HG02852 (cell line): ENCODE data around the gene SMTN.
"Not testable (repeated sequence)": the region's sequence is repeated elsewhere in the genome, so short reads cannot be mapped to it uniquely, and the experiment has no call there.

ENCODE experiments used
- ATAC-seq: cut with Tn5 transposase; IDR thresholded peaks from one replicate; pipeline ENCODE4 v1.9.1; 2021; ENCODE audit warnings: mild to moderate bottlenecking, moderate library complexity; ENCODE audit not compliant: unreplicated experiment

Gene SMTN

DNA sequence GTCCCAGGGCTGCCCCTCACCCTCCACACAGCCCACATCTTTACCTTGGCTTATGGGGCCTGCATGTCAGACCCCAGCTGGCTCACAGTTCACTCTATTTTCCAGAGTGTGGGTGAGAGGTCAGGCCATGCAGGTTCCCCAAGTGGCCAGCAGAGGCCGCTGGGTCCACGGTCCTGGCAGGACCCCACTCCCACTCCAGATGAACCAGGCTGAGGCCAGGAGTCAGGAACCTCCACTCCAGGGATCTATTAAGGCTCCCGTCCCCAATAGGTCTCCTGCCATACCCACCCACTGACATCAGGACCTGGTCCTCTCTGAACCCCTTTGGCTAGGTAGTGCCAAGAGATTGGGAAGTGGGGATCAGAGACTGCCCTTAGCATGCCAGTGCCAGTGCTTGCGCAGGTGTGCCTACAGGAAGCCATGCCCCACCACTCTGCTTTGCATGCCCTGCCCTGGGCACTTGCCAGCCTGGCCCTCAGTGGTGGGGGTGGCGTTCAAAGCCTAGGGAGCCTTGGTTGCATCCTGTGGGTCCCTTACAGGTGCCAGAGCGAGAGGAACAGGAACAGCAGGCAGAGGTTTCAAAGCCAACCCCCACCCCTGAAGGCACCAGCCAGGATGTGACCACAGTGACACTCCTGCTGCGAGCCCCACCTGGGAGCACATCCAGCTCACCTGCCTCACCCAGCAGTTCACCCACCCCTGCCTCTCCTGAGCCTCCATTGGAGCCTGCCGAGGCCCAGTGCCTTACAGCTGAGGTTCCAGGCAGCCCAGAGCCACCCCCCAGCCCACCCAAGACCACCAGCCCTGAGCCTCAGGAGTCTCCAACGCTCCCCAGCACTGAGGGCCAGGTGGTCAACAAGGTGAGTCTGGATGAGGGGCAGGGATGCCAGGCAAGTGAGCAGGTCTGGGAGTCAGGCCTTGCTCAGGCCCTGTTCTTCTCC is 8.3 kb downstream of the SMTN start:
- ATAC-seq = no peak

DNA sequence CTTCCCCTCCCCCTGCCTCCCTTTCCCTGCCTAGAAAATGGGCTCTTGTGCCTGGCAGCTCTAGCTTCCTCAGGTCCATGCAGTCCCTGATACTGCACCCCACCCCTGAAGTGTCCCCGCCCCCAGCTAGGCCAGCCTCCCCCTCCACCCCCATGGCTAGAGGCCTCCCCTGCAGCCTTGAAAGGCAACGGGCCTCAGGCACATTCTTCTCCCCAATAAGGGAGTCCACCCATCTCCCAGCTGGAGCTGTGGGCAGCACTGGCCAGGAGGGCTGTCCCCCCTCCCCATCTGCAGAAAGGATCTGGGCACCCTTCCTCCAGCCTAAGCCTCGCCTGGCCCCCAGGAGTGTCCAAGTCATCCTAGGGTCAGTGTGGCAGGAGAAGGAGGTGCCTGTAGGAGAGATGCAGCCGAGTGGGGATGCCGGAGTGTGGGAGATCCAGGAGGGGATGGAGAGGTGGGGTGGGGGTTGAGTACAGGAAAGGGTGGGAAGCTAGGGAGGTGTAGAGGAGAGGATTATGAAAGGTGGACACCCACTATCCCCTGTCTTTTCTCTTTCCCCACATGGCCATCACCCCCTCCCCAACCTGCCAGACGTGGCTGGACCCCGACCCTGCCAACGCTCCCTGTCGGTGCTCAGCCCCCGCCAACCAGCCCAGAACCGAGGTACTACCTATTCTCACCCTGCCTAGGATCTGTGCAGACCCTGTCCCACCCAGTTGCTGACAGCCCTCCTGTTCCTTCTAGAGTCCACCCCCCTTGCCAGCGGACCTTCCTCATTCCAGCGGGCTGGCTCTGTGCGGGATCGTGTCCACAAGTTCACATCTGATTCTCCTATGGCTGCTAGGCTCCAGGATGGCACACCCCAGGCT is 9.3 kb downstream of the SMTN start:
- no peak for ATAC-seq

- no peak for ATAC-seq
These were observed 10.2 kb downstream of the SMTN start for GRCh38 chr22:31091106-31091975.

DNA sequence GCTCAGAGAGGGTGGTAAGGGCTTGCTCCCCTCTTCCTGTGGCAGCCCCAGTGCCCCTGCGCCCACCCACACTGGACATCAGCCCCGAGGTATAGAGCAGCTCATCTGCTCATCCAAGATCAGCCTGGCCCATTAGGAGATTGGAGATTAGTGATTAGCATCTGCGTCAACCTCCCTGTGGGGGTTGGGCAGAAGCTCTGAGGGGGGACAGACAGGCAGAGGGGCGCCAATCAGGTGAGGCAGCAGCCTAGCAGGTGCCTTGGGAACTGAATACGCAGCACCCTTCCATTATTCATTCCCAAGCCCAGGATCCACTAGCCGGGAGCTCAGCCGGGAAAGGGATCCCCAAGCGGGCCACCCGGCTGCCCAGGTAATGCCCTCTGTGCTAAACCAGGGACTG is 11.0 kb downstream of the SMTN start:
- ATAC-seq = no peak

- ATAC-seq = no peak
These were observed 12.2 kb downstream of the SMTN start for GRCh38 chr22:31093086-31093850.

- no peak for ATAC-seq
These were observed 13.0 kb downstream of the SMTN start for GRCh38 chr22:31094021-31094551.

DNA sequence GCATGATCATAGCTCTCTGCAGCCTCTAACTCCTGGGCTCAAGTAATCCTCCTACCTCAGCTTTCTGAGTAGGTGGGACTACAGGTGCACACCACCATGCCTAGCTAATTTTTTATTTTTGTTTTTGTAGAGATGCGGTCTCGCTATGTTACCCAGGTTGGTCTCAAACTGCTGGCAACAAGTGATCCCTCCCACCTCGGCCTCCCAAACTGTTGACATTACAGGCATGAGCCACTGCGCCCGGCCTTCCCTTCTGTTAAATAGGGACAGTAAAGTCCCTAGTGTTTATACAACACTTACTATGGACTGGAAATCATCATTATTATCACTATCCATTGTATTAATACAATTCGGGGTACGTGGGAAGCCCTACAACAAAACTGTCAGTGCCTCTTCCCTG is 13.6 kb downstream of the SMTN start:
- no peak for ATAC-seq

DNA sequence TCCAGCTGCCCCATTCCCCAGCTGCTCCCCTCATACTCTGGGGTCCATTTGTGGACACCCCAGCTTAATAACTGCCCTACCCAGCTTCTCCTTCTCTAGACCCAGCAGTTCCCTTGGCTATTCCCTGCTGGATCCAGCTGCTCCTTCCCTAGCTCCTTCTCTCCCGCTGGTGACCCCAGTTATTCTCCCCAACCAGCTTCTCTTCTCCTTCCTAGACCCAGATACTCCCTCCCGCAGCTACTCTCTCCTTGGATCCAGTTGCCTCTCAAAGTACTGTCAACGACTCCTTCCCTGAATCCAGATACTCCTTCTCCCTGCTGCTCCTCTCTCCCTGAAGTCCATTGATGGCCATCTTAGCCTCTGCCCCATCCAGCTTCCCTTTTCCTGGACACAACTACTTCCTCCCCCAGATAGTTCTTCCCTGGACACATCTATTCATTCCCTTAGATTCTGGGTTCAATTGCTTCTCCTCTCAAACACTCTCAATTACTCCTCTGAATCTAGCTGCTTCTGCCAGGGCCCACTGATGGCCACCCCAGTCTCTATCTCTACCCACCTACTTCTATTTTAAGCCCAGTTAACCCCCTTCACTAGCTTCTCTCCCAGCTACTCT is 14.6 kb downstream of the SMTN start:
- ATAC-seq = no peak

DNA sequence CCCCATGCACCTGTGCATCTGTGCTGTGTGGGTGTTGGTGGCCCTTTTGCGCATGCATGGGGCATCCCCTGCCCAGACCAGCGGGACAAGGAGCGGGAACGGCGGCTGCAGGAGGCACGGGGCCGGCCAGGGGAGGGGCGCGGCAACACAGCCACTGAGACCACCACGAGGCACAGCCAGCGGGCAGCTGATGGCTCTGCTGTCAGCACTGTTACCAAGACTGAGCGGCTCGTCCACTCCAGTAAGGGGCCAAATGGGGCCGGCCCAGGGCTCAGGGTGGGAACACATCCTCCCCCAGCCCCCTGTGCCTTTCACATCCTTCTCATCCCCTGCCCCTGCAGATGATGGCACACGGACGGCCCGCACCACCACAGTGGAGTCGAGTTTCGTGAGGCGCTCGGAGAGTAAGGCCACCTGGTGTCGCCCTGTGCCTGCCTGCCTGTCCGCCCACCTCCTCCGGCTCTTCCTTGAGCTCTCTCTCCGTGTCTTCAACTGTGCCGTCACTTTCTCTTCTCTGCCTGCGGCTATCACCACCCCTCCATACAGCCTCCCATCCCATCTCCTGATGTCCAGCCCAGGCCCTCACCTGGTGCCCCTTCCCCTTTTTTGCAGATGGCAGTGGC is 15.7 kb downstream of the SMTN start:
- ATAC-seq = no peak

- ATAC-seq = not testable (repeated sequence)
These were observed 16.4 kb downstream of the SMTN start for GRCh38 chr22:31097539-31097938.

- no peak for ATAC-seq
These were observed 17.0 kb downstream of the SMTN start for GRCh38 chr22:31097941-31098631.

DNA sequence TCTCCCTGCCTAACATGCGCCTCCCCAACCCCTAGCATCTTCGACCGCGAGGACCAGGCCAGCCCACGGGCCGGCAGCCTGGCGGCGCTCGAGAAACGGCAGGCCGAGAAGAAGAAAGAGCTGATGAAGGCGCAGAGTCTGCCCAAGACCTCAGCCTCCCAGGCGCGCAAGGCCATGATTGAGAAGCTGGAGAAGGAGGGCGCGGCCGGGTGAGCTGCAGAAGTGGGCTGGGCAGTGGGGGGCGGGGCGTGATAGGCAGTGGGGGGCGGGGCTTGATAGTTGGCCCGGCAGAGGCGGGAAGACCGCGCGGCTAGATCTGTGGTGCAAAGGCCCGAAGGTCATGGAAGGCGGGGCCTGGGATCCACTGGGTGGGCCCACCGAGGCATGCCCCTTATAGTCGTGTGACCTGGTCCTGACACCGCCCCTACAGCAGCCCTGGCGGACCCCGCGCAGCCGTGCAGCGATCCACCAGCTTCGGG is 17.6 kb downstream of the SMTN start:
- no peak for ATAC-seq

- ATAC-seq = no peak
These were observed 18.3 kb downstream of the SMTN start for GRCh38 chr22:31099386-31099785.

GRCh38 chr22:31099841-31100761 is 19.0 kb downstream of the SMTN start:
- no peak for ATAC-seq

DNA sequence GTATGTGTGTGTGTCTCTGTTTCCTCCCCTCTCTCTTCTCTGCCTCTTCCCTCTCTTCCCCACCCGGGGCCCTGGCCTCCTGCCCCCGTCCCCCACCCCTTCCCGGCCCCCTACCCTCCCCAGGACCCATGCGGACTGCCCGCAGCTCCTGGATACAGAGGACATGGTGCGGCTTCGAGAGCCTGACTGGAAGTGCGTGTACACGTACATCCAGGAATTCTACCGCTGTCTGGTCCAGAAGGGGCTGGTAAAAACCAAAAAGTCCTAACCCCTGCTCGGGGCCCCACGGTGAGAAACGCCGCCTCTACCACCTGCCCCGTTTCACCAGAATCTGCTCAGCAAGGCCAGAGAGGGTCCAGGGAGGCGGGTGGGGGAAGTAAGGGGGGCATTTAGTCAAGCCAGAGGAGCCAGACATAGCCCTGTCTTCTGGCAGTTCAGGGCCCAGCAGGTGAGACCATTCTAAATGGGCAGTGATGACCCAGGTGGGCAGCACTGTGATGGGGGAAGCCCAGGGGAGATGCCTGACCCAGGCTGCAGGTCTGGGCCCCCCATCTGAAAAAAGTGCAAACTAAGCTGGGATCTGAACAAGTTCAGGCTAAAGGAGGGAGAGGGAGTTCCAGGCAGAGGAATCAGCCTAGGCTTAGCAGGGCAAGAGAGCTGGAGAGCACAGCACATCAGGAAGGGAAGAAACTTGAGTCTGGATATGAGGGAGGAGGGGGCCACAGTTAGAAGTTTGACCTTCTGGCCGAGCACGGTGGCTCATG is 19.8 kb downstream of the SMTN start:
- ATAC-seq = no peak

- no peak for ATAC-seq
These were observed 21.4 kb downstream of the SMTN start for GRCh38 chr22:31102441-31103081.
